Neural progenitor cell (in vitro differentiated cells): ENCODE data around the gene YARS1. TPM values are rescaled to one million over a fixed set of nuclear protein-coding genes. Genes with fewer than 3 reads are reported as not detected.

Source experiments
- DNase-seq: peaks from one replicate; pipeline ENCODE4 v3.0.0-alpha.2; 2016; ENCODE audit warnings: low spot score
- H2AFZ ChIP-seq: fragments of 200-600 bp; sonication (generic); replicated peaks from 2 replicates; pipeline ENCODE4 v1.6.1; 2016; ENCODE audit warnings: antibody characterized with exemption
- H3F3A ChIP-seq: fragments of 200-600 bp; sonication (generic); 2 replicates; pipeline ENCODE4 v1.6.1; 2016; ENCODE audit warnings: antibody characterized with exemption, low read depth
- H3K27ac ChIP-seq: fragments of 200-600 bp; sonication (generic); 2 replicates; pipeline ENCODE4 v1.5.1; 2016; ENCODE audit warnings: mild to moderate bottlenecking
- H3K27me3 ChIP-seq: fragments of 200-600 bp; sonication (generic); 2 replicates; pipeline ENCODE4 v1.6.1; 2016; ENCODE audit warnings: mild to moderate bottlenecking, moderate library complexity
- H3K36me3 ChIP-seq: fragments of 200-600 bp; sonication (generic); 2 replicates; pipeline ENCODE4 v1.5.1; 2016
- H3K4me1 ChIP-seq: fragments of 200-600 bp; sonication (generic); 2 replicates; pipeline ENCODE4 v1.6.1; 2016; ENCODE audit warnings: mixed run types
- H3K4me2 ChIP-seq: fragments of 200-600 bp; sonication (generic); 2 replicates; pipeline ENCODE4 v1.6.1; 2016
- H3K4me3 ChIP-seq: fragments of 200-600 bp; sonication (generic); 2 replicates; pipeline ENCODE4 v1.5.1; 2016
- H3K79me2 ChIP-seq: fragments of 200-600 bp; sonication (generic); 2 replicates; pipeline ENCODE4 v1.6.1; 2016; ENCODE audit warnings: low read depth
- H3K9ac ChIP-seq: fragments of 200-600 bp; sonication (generic); 2 replicates; pipeline ENCODE4 v1.6.1; 2016
- H3K9me3 ChIP-seq: fragments of 200-600 bp; sonication (generic); 2 replicates; pipeline ENCODE4 v1.5.1; 2016; ENCODE audit warnings: low read depth
- H4K20me1 ChIP-seq: fragments of 200-600 bp; sonication (generic); 2 replicates; pipeline ENCODE4 v1.6.1; 2016; ENCODE audit warnings: low read depth
- H3K27ac Mint-ChIP-seq: 3 replicates; pipeline ENCODE4 v1.8.0; 2021; ENCODE audit warnings: mixed read lengths
- H3K27me3 Mint-ChIP-seq: 2 replicates; pipeline ENCODE4 v1.8.0; 2022; ENCODE audit warnings: low read depth, mild to moderate bottlenecking, inconsistent platforms, moderate library complexity, mixed read lengths; ENCODE audit not compliant: insufficient read depth
- H3K36me3 Mint-ChIP-seq: 3 replicates; pipeline ENCODE4 v1.8.0; 2021; ENCODE audit warnings: mixed read lengths
- H3K4me1 Mint-ChIP-seq: 3 replicates; pipeline ENCODE4 v1.8.0; 2021; ENCODE audit warnings: mixed read lengths
- H3K4me3 Mint-ChIP-seq: 3 replicates; pipeline ENCODE4 v1.8.0; 2021; ENCODE audit warnings: mild to moderate bottlenecking, moderate library complexity, mixed read lengths
- H3K9me3 Mint-ChIP-seq: 3 replicates; pipeline ENCODE4 v1.8.0; 2020; ENCODE audit warnings: mixed read lengths
- CTCF ChIP-seq: fragments of 200-600 bp; sonication (generic); IDR thresholded peaks from 2 replicates; pipeline ENCODE4 v1.5.1; 2017; ENCODE audit warnings: antibody characterized with exemption, mild to moderate bottlenecking
- EZH2 ChIP-seq: fragments of 200-600 bp; sonication (generic); IDR thresholded peaks from 2 replicates; pipeline ENCODE4 v1.6.1; 2017; ENCODE audit warnings: antibody characterized with exemption, mild to moderate bottlenecking, moderate library complexity
- EZH2phosphoT487 ChIP-seq: fragments of 200-600 bp; sonication (generic); IDR thresholded peaks from 2 replicates; pipeline ENCODE4 v1.6.1; 2017; ENCODE audit warnings: antibody characterized with exemption
- total RNA-seq: library from RNA; depleted of rRNA; stranded (reverse); fragments of >200 nt; gene quantifications from 2 replicates; pipeline ENCODE4 v1.2.3, GENCODE V29; 2015; ENCODE audit warnings: low replicate concordance

YARS1 gene
- total RNA-seq, 1 donor from 2014 or later = 38.2 TPM

GRCh38 chr1:32773764-32774463, 43.2 kb downstream of the YARS1 start:
- TF ChIP-seq EZH2 (no peak), EZH2phosphoT487 (no peak), CTCF (no peak)
- Histone ChIP-seq H3K4me3 (no peak overlapping the region), H3F3A (peaks cover 35% of the 10 kb centered on the region), H3K9ac (no peak overlapping the region), H3K27me3 (no peaks in the 10 kb centered on the region), H3K27ac (no peak overlapping the region), H3K36me3 (no peaks in the 10 kb centered on the region), H3K79me2 (no peaks in the 10 kb centered on the region), H3K4me2 (no peak overlapping the region), H3K9me3 (no peaks in the 10 kb centered on the region), H2AFZ (no peak overlapping the region), H3K4me1 (no peaks in the 10 kb centered on the region), H4K20me1 (peaks cover 17% of the 10 kb centered on the region)
- DNase-seq = no peak
- Mint-ChIP-seq H3K9me3 (no peaks in the 10 kb centered on the region), H3K27ac (peak overlapping the region; percentile 53), H3K27me3 (peaks cover 3% of the 10 kb centered on the region), H3K4me1 (peaks cover 23% of the 10 kb centered on the region), H3K4me3 (peak overlapping the region; percentile 48), H3K36me3 (peaks cover 21% of the 10 kb centered on the region)

- DNase-seq = peak; percentile 81
- H3K27ac Mint-ChIP-seq = peak overlapping the region; percentile 66
- Histone ChIP-seq H3F3A (peaks cover 35% of the 10 kb centered on the region), H3K4me1 (no peaks in the 10 kb centered on the region), H3K27ac (no peak overlapping the region), H3K79me2 (no peaks in the 10 kb centered on the region), H2AFZ (no peak overlapping the region), H3K27me3 (no peaks in the 10 kb centered on the region), H3K4me2 (no peak overlapping the region), H3K36me3 (no peaks in the 10 kb centered on the region), H4K20me1 (peaks cover 22% of the 10 kb centered on the region), H3K9ac (no peak overlapping the region), H3K9me3 (no peaks in the 10 kb centered on the region), H3K4me3 (no peak overlapping the region)
- H3K4me1 Mint-ChIP-seq = peaks cover 24% of the 10 kb centered on the region
- H3K36me3 Mint-ChIP-seq = peaks cover 20% of the 10 kb centered on the region
- TF ChIP-seq CTCF = peak; percentile 96
- TF ChIP-seq EZH2phosphoT487 = no peak
- H3K9me3 Mint-ChIP-seq = no peaks in the 10 kb centered on the region
- H3K4me3 Mint-ChIP-seq = no peak overlapping the region
- peaks cover 2% of the 10 kb centered on the region for H3K27me3 Mint-ChIP-seq
These were observed 44.0 kb downstream of the YARS1 start for GRCh38 chr1:32773018-32773763.

- Histone ChIP-seq H3F3A (peaks cover 35% of the 10 kb centered on the region), H3K36me3 (no peaks in the 10 kb centered on the region), H3K79me2 (peaks cover 7% of the 10 kb centered on the region), H3K27me3 (no peaks in the 10 kb centered on the region), H3K9me3 (no peaks in the 10 kb centered on the region), H3K27ac (no peak overlapping the region), H3K4me1 (no peaks in the 10 kb centered on the region), H3K4me3 (no peak overlapping the region), H3K9ac (no peak overlapping the region), H4K20me1 (peaks cover 30% of the 10 kb centered on the region), H2AFZ (no peak overlapping the region), H3K4me2 (no peak overlapping the region)
- Mint-ChIP-seq H3K36me3 (peaks cover 16% of the 10 kb centered on the region), H3K27me3 (peaks cover 2% of the 10 kb centered on the region), H3K4me1 (peaks cover 30% of the 10 kb centered on the region), H3K27ac (no peak overlapping the region), H3K4me3 (no peak overlapping the region), H3K9me3 (no peaks in the 10 kb centered on the region)
- TF ChIP-seq CTCF (no peak), EZH2phosphoT487 (no peak), EZH2 (no peak)
- DNase-seq = no peak
These were observed 44.7 kb downstream of the YARS1 start for GRCh38 chr1:32772281-32773017.
